Stimulated activated CD4-positive, alpha-beta T cell treated with anti-CD3 and anti-CD28 coated beads, Interleukin-4, amount 100 ng/mL, for 24 hours (primary cell): ENCODE measurements around the gene ABCE1.
"Not testable (repeated sequence)": the region's sequence is repeated elsewhere in the genome, so short reads cannot be mapped to it uniquely, and the experiment has no call there.

Experiments
- DNase-seq: peaks from one replicate; pipeline ENCODE4 v3.0.0-alpha.2; 2020

Gene ABCE1

GRCh38 chr4:145103496-145103895 is 5.4 kb downstream of the ABCE1 start:
- no peak for DNase-seq

GRCh38 chr4:145107126-145107525 is 9.0 kb downstream of the ABCE1 start:
- no peak for DNase-seq

- DNase-seq: no peak
Measured at GRCh38 chr4:145108128-145108527, 10.0 kb downstream of the ABCE1 start.

- DNase-seq: no peak
Measured at GRCh38 chr4:145125396-145125795, 27.3 kb downstream of the ABCE1 start.

- no peak for DNase-seq
Measured at GRCh38 chr4:145130130-145130529, 32.0 kb downstream of the ABCE1 start.

GRCh38 chr4:145130788-145131399 is 32.8 kb downstream of the ABCE1 start:
- DNase-seq: no peak

GRCh38 chr4:145131848-145132247 is 33.7 kb downstream of the ABCE1 start:
- DNase-seq: no peak

- no peak for DNase-seq
Measured at GRCh38 chr4:145132511-145133098, 34.5 kb downstream of the ABCE1 start.

- DNase-seq: not testable (repeated sequence)
Measured at GRCh38 chr4:145136219-145136618, 38.1 kb downstream of the ABCE1 start.

GRCh38 chr4:145148980-145149379 is 50.9 kb downstream of the ABCE1 start:
- no peak for DNase-seq

GRCh38 chr4:145153181-145153903 is 55.2 kb downstream of the ABCE1 start:
- no peak for DNase-seq

GRCh38 chr4:145153904-145154298 is 55.8 kb downstream of the ABCE1 start:
- DNase-seq: no peak

GRCh38 chr4:145154573-145154972 is 56.5 kb downstream of the ABCE1 start:
- no peak for DNase-seq

GRCh38 chr4:145155268-145155870 is 57.3 kb downstream of the ABCE1 start:
- DNase-seq: no peak

GRCh38 chr4:145156986-145157385 is 58.9 kb downstream of the ABCE1 start:
- DNase-seq: no peak

- DNase-seq: no peak
Measured at GRCh38 chr4:145161549-145161948, 63.4 kb downstream of the ABCE1 start.

GRCh38 chr4:145167887-145168286 is 69.8 kb downstream of the ABCE1 start:
- no peak for DNase-seq

GRCh38 chr4:145168581-145169187 is 70.6 kb downstream of the ABCE1 start:
- DNase-seq: no peak

GRCh38 chr4:145170223-145170622 is 72.1 kb downstream of the ABCE1 start:
- no peak for DNase-seq

- DNase-seq: no peak
Measured at GRCh38 chr4:145171911-145172310, 73.8 kb downstream of the ABCE1 start.

- no peak for DNase-seq
Measured at GRCh38 chr4:145176641-145177432, 78.7 kb downstream of the ABCE1 start.

GRCh38 chr4:145177511-145177905 is 79.4 kb downstream of the ABCE1 start:
- no peak for DNase-seq
